Measurements from ENCODE around the gene FRMD4B.

The FRMD4B gene

GRCh38 chr3:69353088-69353478, 32.8 kb downstream of the FRMD4B start:
- no peaks in the 10 kb centered on the region for H3K4me1 ChIP-seq (ENCODE audit: insufficient read depth, low read length, severe bottlenecking)
- H3K27me3 ChIP-seq (ENCODE audit: insufficient read depth, low read length), result no peaks in the 10 kb centered on the region
- H3K36me3 ChIP-seq (ENCODE audit: insufficient read depth, low read length), result no peaks in the 10 kb centered on the region
- no peaks in the 10 kb centered on the region for H3K9me3 ChIP-seq (ENCODE audit: low read length)
- H3K4me2 ChIP-seq (ENCODE audit: low read length), result no peak overlapping the region
- no peaks in the 10 kb centered on the region for H4K20me1 ChIP-seq (ENCODE audit: insufficient read depth, low read length)
- H3F3A ChIP-seq (ENCODE audit: insufficient read depth, low read length), result no peaks in the 10 kb centered on the region
- H3K27ac ChIP-seq (ENCODE audit: low read depth, low read length, poor library complexity, severe bottlenecking), result no peak overlapping the region
- H2AFZ ChIP-seq (ENCODE audit: low read length), result no peak overlapping the region
- H3K9ac ChIP-seq (ENCODE audit: low read length), result no peak overlapping the region
- H3K9me2 ChIP-seq (ENCODE audit: low read depth, low read length), result no peaks in the 10 kb centered on the region
- H3K79me2 ChIP-seq (ENCODE audit: insufficient read depth, low read length), result no peaks in the 10 kb centered on the region
- no peak for TF ChIP-seq CTCF (IDR thresholded peaks at IDR 0.05; ENCODE audit: low read length)
- no peak for TF ChIP-seq EZH2 (IDR thresholded peaks at IDR 0.05; ENCODE audit: borderline replicate concordance, low read length)
- no peak overlapping the region for H3K4me3 ChIP-seq (ENCODE audit: low read depth, low read length, poor library complexity, severe bottlenecking)

GRCh38 chr3:69352305-69353087, 33.4 kb downstream of the FRMD4B start:
- no peak overlapping the region for H3K4me3 ChIP-seq (ENCODE audit: low read depth, low read length, poor library complexity, severe bottlenecking)
- no peak overlapping the region for H3K4me2 ChIP-seq (ENCODE audit: low read length)
- H3K27ac ChIP-seq (ENCODE audit: low read depth, low read length, poor library complexity, severe bottlenecking), result no peak overlapping the region
- no peaks in the 10 kb centered on the region for H3K36me3 ChIP-seq (ENCODE audit: insufficient read depth, low read length)
- no peaks in the 10 kb centered on the region for H4K20me1 ChIP-seq (ENCODE audit: insufficient read depth, low read length)
- H3K9me3 ChIP-seq (ENCODE audit: low read length), result no peaks in the 10 kb centered on the region
- no peaks in the 10 kb centered on the region for H3K27me3 ChIP-seq (ENCODE audit: insufficient read depth, low read length)
- H3K9me2 ChIP-seq (ENCODE audit: low read depth, low read length), result no peaks in the 10 kb centered on the region
- H3F3A ChIP-seq (ENCODE audit: insufficient read depth, low read length), result no peaks in the 10 kb centered on the region
- H2AFZ ChIP-seq (ENCODE audit: low read length), result no peak overlapping the region
- H3K9ac ChIP-seq (ENCODE audit: low read length), result no peak overlapping the region
- no peaks in the 10 kb centered on the region for H3K79me2 ChIP-seq (ENCODE audit: insufficient read depth, low read length)
- no peak for TF ChIP-seq EZH2 (IDR thresholded peaks at IDR 0.05; ENCODE audit: borderline replicate concordance, low read length)
- no peak for TF ChIP-seq CTCF (IDR thresholded peaks at IDR 0.05; ENCODE audit: low read length)
- no peaks in the 10 kb centered on the region for H3K4me1 ChIP-seq (ENCODE audit: insufficient read depth, low read length, severe bottlenecking)

- no peaks in the 10 kb centered on the region for H4K20me1 ChIP-seq (ENCODE audit: insufficient read depth, low read length)
- H3K27ac ChIP-seq (ENCODE audit: low read depth, low read length, poor library complexity, severe bottlenecking), result no peak overlapping the region
- H3K9me2 ChIP-seq (ENCODE audit: low read depth, low read length), result no peaks in the 10 kb centered on the region
- no peaks in the 10 kb centered on the region for H3K79me2 ChIP-seq (ENCODE audit: insufficient read depth, low read length)
- H3F3A ChIP-seq (ENCODE audit: insufficient read depth, low read length), result no peaks in the 10 kb centered on the region
- no peak overlapping the region for H3K9ac ChIP-seq (ENCODE audit: low read length)
- no peak overlapping the region for H2AFZ ChIP-seq (ENCODE audit: low read length)
- no peaks in the 10 kb centered on the region for H3K4me1 ChIP-seq (ENCODE audit: insufficient read depth, low read length, severe bottlenecking)
- H3K36me3 ChIP-seq (ENCODE audit: insufficient read depth, low read length), result no peaks in the 10 kb centered on the region
- H3K9me3 ChIP-seq (ENCODE audit: low read length), result no peaks in the 10 kb centered on the region
- H3K27me3 ChIP-seq (ENCODE audit: insufficient read depth, low read length), result no peaks in the 10 kb centered on the region
- no peak overlapping the region for H3K4me2 ChIP-seq (ENCODE audit: low read length)
- no peak for TF ChIP-seq CTCF (IDR thresholded peaks at IDR 0.05; ENCODE audit: low read length)
- TF ChIP-seq EZH2 (IDR thresholded peaks at IDR 0.05; ENCODE audit: borderline replicate concordance, low read length), result no peak
- no peak overlapping the region for H3K4me3 ChIP-seq (ENCODE audit: low read depth, low read length, poor library complexity, severe bottlenecking)
These were observed 42.0 kb downstream of the FRMD4B start for GRCh38 chr3:69343875-69344274.

All from OCI-LY1 (cell line).